HFF-Myc (cell line): ENCODE results near the gene MOB3B.
A peak's percentile ranks its signal among the peaks of the same experiment; 100 is the strongest.

ENCODE experiments used
- DNase-seq: peaks from one replicate; pipeline ENCODE4 v3.0.0-alpha.2; 2011; ENCODE audit warnings: low read depth; ENCODE audit errors: extremely low read depth
- H3K4me3 ChIP-seq: replicated peaks from 2 replicates; pipeline ENCODE4 v1.5.1; 2011; ENCODE audit warnings: low read depth, mild to moderate bottlenecking, control low read depth, low read length
- CTCF ChIP-seq: IDR thresholded peaks from 2 replicates; pipeline ENCODE4 v1.5.1; 2012; ENCODE audit warnings: mild to moderate bottlenecking, low read depth, low read length, control low read depth; ENCODE audit errors: missing control alignments

Gene MOB3B

GRCh38 chr9:27558307-27558706 lies 28.7 kb upstream of the MOB3B start:
- TF ChIP-seq CTCF, result no peak
- no peak for DNase-seq
- H3K4me3 ChIP-seq, result no peak overlapping the region

GRCh38 chr9:27556470-27556869 lies 26.9 kb upstream of the MOB3B start:
- H3K4me3 ChIP-seq, result no peak overlapping the region
- DNase-seq, result no peak
- no peak for TF ChIP-seq CTCF

- no peak for TF ChIP-seq CTCF
- H3K4me3 ChIP-seq, result no peak overlapping the region
- no peak for DNase-seq
These were observed 25.1 kb upstream of the MOB3B start for GRCh38 chr9:27554712-27555111.

GRCh38 chr9:27549196-27549755 lies 19.7 kb upstream of the MOB3B start:
- H3K4me3 ChIP-seq, result no peak overlapping the region
- no peak for DNase-seq
- no peak for TF ChIP-seq CTCF

GRCh38 chr9:27548055-27548741 lies 18.6 kb upstream of the MOB3B start:
- H3K4me3 ChIP-seq, result no peak overlapping the region
- no peak for DNase-seq
- TF ChIP-seq CTCF, result peak; percentile 31

- H3K4me3 ChIP-seq, result no peak overlapping the region
- TF ChIP-seq CTCF, result no peak
- no peak for DNase-seq
These were observed 15.9 kb upstream of the MOB3B start for GRCh38 chr9:27545471-27545870.
